Activated naive CD4-positive, alpha-beta T cell treated with anti-CD3 and anti-CD28 coated beads, Interleukin-2, amount 50 U/mL, for 16 hours (primary cell): Measurements from ENCODE around the gene LSS.
A peak's percentile ranks its signal among the peaks of the same experiment; 100 is the strongest.
"Not testable (repeated sequence)": the region's sequence is repeated elsewhere in the genome, so short reads cannot be mapped to it uniquely, and the experiment has no call there.

Experiments
- DNase-seq: peaks from one replicate; pipeline ENCODE4 v3.0.0-alpha.2; 2020

LSS gene

GRCh38 chr21:46185716-46186115, 42.9 kb downstream of the LSS start:
- no peak for DNase-seq

DNA sequence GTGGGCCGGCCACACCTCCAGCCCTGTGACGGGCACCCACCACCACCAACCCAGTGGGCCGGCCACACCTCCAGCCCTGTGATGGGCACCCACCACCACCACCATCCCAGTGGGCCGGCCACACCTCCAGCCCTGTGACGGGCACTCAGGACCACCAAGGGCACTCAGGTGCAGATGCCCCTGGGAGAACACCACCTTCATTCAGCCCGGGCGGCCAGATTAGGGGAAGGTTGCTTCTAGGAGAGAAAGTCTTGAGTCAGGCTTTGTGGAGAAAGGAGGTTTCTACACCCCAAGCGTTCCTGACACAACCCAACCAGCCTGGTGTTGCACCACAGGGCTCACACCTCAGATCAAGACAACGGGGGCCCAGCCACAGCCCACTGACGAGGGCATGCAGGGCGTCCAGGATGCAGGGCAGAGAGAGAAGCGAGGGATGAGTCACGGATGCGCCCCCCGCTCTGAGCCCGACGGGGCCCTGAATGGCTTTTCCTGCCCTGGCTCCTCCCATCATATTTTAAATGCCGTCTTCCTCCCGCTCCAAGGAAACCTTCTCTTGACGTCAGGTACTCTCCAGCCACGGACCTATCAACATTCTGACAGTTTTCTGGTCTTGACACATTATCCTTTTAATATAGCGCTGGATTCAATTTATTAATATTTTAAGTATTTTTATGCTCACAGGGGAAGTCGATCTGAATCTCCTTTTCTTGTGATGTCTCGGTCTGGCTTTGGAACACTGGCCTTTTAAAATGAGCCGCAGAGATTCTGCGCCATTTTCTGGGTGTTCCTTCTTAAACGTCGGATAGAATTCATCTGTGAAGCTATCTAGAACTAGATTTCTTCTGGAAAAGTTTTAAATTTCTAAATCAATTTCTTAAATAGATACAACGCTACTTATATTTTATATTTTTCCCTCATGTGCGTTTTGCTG, 43.7 kb downstream of the LSS start:
- peak; percentile 64 for DNase-seq

GRCh38 chr21:46183910-46184624, 44.5 kb downstream of the LSS start, which contains the start of gene SPATC1L:
SPATC1L (minus strand) TSS chr21:46184459; CDS start chr21:46182816, 1,643 bp downstream.
- DNase-seq: peak; percentile 37

DNA sequence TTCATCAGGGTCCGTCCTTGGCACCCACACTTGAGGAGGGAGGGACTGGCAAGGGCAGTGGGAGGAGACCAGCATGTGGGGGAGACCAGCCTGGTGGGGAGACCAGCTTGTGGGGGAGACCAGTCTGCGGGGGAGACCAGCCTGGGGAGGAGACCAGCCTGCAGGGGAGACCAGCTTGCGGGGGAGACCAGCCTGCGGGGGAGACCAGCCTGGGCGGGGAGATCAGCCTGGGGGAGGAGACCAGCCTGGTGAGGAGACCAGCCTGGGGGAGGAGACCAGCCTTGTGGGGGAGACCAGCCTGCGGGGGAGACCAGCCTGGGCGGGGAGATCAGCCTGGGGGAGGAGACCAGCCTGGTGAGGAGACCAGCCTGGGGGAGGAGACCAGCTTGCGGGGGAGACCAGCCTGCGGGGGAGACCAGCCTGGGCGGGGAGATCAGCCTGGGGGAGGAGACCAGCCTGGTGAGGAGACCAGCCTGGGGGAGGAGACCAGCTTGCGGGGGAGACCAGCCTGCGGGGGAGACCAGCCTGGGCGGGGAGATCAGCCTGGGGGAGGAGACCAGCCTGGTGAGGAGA, 45.2 kb downstream of the LSS start:
- DNase-seq: not testable (repeated sequence)

DNA sequence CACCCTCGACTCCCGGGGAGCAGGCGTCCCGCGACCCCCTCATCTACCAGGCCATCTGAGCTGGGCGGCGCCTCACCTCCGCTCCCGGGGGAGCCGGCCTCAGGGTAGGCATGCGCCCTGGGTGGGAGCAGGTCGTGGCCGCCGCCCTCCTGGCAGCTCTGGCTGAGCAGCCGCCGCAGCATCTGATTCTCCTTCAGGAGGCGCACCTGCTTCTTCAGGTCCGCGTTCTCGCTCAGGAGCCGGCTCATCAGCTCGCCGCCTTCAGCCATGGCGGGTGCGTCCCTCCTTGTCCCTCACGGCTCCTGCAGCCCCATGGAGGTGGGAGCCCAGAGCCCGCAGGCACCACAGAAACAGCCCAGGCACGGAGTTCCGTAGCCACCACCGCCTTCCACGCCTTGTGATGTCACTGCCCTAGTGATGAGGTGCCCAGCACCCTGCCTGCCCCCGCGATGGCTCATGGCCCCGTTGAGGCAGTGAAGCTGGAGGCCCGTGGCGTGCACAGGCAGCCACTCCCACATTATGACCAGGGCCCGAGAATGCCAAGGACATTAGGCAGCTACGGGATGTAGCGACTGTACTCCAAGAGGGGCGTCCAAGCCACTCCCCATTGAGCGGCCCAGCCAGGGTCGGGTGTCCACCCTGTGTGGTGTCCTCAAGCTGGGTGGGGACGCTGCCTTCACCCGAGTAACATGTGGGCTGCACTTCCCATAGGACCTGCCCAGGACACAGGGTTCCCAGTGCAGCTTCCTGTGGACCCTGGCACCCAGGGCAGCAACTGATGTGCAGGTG, 45.8 kb downstream of the LSS start:
- no peak for DNase-seq

DNA sequence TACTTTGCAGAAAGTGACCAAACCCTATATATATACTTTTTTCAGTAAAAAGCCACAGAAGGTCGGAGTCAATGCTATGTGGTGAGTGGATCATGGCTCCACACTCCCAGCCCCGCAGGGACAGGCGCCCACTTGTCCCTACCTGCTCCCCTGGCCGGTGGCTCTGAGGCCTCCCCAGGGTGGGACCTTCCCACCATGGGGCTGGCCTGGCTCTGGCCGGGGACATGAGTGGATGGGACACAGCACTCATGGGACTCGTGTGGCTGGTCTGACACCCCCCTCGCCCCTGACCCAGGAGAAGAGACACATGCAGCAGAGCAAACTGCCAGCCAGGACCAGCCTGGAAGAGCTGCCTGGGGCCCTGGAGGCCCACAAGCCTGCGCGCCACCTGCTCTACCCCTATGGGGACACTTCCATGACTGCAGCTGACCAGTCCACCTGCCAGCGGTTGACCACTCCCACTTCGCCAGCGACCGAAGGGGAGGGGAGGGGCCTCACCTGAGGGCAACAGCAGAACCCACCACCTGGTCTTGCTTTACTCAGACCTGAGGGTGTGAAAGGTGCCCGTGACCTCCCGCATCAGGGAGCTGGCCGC, 46.5 kb downstream of the LSS start:
- no peak for DNase-seq

DNA sequence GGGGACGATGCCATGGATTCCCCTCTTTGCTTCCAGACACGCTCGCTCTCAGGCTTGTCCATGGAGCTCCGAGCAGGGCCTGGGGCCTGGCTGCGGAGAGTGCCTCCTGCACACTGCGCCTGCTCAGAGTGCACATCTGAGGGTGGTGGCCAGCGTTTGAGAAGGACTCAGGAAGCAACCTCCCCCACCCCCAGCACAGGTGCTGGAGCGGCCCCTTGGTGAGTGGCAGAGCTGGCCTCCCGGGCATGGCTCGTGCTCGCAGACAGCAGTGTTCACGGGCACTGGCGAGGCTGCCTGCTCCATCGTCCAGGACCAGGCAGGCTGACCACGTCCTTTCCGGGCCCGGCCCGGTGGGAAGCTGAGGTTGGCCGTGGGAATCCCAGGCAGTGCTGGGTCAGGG, 47.1 kb downstream of the LSS start:
- no peak for DNase-seq

DNA sequence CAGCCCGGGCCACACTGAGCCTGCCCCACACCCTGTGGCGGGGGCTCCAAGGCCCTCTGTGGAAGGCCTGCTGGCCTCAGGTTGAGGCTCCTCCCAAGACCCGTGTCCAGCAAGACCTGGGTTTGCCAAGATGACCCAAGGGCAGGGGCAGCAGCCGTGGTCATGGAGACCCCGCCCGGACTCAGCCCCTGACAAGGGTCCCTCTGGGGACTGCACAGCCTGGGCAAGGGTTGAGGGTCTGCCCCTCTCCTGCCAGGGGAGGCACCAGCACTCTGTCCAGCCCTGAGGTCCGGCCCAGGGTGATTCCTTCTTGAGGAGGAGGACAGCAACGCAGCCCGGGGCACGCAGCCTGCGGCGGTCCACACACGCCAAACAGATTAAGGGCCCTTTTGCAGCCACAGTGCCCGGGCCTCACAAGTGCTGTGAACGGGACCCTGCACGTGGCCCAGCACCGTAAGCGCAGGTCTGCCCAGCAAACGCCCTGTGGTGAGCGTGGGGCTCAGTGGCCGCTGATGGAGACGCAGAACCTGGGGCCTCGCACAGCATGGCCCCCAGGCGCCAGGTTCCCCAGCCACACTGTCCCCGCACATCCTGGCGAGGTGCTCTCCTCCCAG, 47.7 kb downstream of the LSS start:
- no peak for DNase-seq

DNA sequence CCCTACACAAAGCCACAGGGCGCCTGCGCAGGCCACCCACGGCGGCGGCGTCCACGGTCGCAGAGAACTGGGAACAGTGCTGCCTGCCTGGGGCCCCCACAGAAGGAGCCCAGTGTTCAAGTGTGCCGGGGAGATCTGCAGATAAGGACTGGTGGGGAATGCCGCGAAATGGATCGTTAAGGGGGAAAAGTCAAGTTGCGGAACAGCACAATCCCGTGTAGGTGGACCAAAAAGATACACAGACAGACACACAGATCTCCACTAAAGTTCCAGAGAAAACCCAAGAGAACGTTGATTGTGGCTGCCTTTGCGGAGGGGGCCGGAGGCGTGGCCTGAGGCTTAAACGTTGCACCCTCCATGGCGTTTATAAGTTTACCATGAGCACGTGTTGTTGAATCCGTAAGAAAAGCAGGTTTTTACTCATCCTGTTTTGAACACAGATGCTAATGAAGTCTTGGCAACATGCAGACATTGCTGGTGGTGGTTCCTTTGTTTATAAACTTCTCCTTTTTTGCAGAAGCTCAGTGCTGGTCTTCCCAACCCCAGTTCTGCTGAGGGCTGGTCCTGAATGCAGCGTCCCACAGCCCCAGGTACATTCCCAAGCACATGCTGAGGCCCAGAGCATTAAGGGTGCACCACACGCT, 48.4 kb downstream of the LSS start:
- DNase-seq: no peak

- DNase-seq: no peak
These were observed 48.9 kb downstream of the LSS start for GRCh38 chr21:46179708-46180078.

DNA sequence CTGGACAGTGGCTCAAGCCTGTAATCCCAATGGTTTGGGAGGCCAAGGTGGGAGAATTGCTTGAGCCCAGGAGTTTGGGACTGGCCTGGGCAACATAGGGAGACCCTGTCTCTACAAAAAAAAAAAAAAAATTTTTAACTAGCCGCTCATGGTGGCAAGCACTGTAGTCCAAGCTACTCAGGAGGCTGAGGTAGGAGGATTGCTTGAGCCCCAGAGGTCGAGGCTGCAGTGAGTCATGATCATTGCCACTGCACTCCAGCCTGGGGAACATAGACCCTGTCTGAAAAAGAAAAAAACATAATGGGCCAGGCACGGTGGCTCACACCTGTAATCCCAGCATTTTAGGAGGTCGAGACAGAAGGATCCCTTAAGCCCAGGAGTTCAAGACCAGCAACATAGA, 49.6 kb downstream of the LSS start:
- DNase-seq: no peak

- not testable (repeated sequence) for DNase-seq
These were observed 52.0 kb downstream of the LSS start for GRCh38 chr21:46176443-46177129.

DNA sequence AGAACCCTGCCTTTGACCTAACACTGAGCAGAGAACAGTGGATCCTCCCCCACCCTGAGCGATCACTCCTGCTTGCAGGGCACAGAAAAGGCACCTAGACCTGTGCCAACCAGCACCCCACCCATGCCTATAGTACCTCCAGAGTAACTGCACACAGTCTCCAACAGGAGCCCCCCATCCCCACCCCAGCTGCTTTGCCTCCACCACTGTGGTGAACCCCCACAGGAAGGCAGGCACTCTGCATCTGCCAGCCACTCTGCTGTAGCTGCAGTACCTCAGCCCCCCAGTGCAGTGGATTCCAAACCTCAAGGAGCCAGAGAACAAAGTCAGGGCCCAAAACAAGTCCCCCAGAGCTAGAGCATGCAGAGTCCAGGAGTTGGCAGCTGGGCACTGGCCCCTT, 55.0 kb downstream of the LSS start:
- DNase-seq: no peak

DNA sequence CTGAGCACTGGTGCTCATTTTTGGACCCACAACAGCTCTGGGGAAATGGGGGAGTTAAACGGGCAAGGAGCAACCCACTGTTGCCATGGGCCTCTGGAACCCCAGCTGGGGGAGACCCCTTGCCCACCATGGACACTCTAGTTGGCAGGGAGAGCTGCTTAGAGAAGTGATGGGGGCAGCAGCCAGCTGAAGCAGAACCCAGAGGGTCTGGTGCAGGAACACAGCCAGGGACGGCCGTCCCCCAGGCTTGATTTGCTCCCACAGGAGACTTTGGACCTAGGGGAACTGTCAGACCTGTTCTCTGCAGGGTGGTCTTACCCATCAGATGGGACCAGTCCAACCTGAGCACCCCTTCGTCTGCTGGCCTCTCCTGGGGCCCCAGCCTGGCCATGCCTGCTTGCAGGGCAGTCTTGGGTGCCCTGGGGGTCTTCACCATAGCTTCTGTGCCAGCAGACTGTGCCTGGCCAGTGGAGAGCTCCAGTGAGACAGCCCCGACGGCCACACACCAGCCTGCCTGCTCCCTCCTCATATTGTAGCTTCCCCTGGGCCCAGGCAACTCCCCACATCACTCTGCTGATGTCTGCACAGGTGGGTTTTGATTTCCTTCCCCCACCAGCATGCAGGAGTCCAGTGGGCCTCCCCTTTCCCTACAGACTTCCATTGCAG, 55.6 kb downstream of the LSS start:
- DNase-seq: no peak

- DNase-seq: no peak
These were observed 56.3 kb downstream of the LSS start for GRCh38 chr21:46171996-46172862.

DNA sequence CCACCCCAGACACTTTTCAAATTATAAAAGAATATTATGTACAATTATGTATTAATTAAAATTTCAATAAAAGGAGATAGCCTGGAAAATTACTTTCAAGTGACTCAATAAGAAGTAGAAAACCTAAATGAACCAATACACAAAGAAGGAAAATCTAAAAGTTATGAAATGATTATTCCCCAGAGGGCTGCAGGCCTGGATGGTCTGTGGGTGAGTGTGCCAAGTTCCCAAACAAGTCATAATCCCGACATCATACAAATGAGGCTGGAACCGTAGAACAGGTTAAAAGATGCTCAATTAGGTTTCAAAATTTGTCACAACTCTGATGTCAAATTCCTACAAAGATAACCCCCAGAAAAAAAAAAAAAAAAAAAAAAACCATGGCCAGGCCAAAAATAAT, 57.0 kb downstream of the LSS start:
- no peak for DNase-seq

GRCh38 chr21:46170436-46171193, 58.0 kb downstream of the LSS start:
- not testable (repeated sequence) for DNase-seq

DNA sequence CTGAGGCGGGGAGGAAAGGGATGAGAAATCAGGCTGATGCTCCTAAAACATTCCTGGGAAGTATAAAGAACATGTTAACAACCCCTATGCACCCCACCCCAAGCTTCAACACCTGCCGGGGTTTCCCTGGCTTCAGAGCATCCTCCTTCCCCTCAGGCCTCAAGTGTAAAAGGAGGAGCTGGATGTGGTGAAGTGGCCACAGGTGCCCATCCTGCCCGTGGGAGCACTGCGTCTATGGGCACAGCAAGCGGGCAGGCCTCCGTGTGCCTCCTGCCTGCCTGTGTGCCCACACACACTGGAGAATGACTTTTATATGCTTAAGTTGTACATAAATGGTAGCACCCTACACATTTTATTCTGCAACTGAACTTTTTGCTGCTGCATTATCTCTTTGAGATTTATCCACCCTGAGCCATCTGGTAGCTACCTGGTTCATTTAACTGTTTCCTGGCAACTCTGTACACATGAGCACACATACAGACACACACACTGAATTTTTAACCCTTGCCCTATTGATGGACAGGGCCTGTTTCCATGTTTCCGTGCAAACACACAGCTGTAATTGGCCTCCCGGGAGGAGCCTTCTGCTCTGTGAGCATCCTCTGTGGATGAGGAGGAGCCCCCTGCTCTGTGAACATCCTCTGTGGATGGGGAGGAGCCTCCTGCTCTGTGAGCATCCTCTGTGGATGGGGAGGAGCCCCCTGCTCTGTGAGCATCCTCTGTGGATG, 59.8 kb downstream of the LSS start:
- DNase-seq: no peak
